ENCODE measurements around the gene PGM1.

The PGM1 gene

GRCh38 chr1:63688302-63688890 is 95.2 kb downstream of the PGM1 start:
- H3K27me3 Mint-ChIP-seq (ENCODE audit: low read depth): peaks cover 13% of the 10 kb centered on the region
- no peaks in the 10 kb centered on the region for H3K9me3 Mint-ChIP-seq
- H3K27ac Mint-ChIP-seq: no peak overlapping the region
- no peaks in the 10 kb centered on the region for H3K36me3 Mint-ChIP-seq (ENCODE audit: low read depth)
- no peak for TF ChIP-seq CTCF (IDR thresholded peaks at IDR 0.05; ENCODE audit: unreplicated experiment in 3 of 3)
- no peak overlapping the region for H3K4me3 Mint-ChIP-seq
- H3K4me1 Mint-ChIP-seq: peaks cover 20% of the 10 kb centered on the region

DNA sequence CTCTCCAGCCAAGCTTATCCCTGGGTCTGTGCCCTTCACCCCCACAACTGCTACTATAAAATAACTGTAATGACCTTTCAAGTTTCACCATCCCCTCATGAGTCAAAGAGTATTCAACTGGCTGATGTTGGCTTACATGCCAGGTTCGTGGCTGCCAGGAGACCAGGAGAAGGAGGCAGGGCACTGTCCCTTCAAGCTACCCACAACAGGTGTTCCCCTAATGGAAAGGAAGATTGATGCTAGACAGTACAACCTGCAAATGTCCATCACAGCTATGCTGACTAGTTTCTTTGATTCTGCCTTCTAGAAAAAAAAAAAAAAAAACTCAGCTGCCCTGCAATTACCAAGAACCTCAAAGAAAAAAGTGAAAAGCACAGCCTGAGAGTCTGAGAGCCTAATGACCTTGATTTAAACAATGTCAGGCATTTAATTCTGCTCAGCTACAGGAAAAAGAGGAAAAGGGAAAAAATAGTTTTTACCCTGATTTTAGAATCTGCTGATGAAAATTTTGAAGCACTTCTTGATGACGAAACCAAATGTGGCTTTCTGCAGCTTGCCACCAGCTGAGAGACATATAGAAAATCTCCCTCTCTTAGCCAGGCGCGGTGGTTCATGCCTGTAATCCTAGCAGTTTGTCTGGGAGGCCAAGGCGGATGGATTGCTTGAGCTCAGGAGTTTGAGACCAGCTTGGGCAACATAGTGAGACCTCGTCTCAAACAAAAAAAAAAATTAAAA is 97.9 kb downstream of the PGM1 start:
- Mint-ChIP-seq H3K27ac (peak overlapping the region in 2 of 3 experiments; percentile 56 to 89), H3K9me3 (no peaks in the 10 kb centered on the region), H3K4me3 (no peak overlapping the region), H3K36me3 (ENCODE audit: low read depth) (no peaks in the 10 kb centered on the region), H3K4me1 (peaks cover 16% of the 10 kb centered on the region), H3K27me3 (ENCODE audit: low read depth) (peaks cover 11% of the 10 kb centered on the region)
- TF ChIP-seq CTCF (IDR thresholded peaks at IDR 0.05; ENCODE audit: unreplicated experiment in 3 of 3): no peak

- Mint-ChIP-seq H3K4me1 (peaks cover 16% of the 10 kb centered on the region), H3K9me3 (no peaks in the 10 kb centered on the region), H3K36me3 (ENCODE audit: low read depth) (no peaks in the 10 kb centered on the region), H3K27me3 (ENCODE audit: low read depth) (peaks cover 11% of the 10 kb centered on the region), H3K4me3 (no peak overlapping the region), H3K27ac (peak overlapping the region; percentile 37 to 89 (median 56))
- TF ChIP-seq CTCF (IDR thresholded peaks at IDR 0.05; ENCODE audit: unreplicated experiment in 3 of 3): peak; percentile 69 to 84 (median 81)
Measured at GRCh38 chr1:63691701-63692425, 98.7 kb downstream of the PGM1 start.

- Mint-ChIP-seq H3K36me3 (ENCODE audit: low read depth) (no peaks in the 10 kb centered on the region), H3K9me3 (no peaks in the 10 kb centered on the region), H3K4me3 (no peak overlapping the region), H3K27me3 (ENCODE audit: low read depth) (peaks cover 8% of the 10 kb centered on the region), H3K27ac (peak overlapping the region in 1 of 3 experiments; percentile 2), H3K4me1 (peaks cover 16% of the 10 kb centered on the region)
- TF ChIP-seq CTCF (IDR thresholded peaks at IDR 0.05; ENCODE audit: unreplicated experiment in 3 of 3): no peak
Measured at GRCh38 chr1:63693944-63694571, 100.8 kb downstream of the PGM1 start.

- TF ChIP-seq CTCF (IDR thresholded peaks at IDR 0.05; ENCODE audit: unreplicated experiment in 3 of 3): no peak
- H3K36me3 Mint-ChIP-seq (ENCODE audit: low read depth): no peaks in the 10 kb centered on the region
- H3K4me1 Mint-ChIP-seq: peaks cover 13% of the 10 kb centered on the region
- H3K27ac Mint-ChIP-seq: no peak overlapping the region
- no peak overlapping the region for H3K4me3 Mint-ChIP-seq
- H3K9me3 Mint-ChIP-seq: no peaks in the 10 kb centered on the region
- peaks cover 8% of the 10 kb centered on the region for H3K27me3 Mint-ChIP-seq (ENCODE audit: low read depth)
Measured at GRCh38 chr1:63698001-63698838, 105.0 kb downstream of the PGM1 start.
